Measurements from ENCODE around the gene XRRA1.

XRRA1 gene

DNA sequence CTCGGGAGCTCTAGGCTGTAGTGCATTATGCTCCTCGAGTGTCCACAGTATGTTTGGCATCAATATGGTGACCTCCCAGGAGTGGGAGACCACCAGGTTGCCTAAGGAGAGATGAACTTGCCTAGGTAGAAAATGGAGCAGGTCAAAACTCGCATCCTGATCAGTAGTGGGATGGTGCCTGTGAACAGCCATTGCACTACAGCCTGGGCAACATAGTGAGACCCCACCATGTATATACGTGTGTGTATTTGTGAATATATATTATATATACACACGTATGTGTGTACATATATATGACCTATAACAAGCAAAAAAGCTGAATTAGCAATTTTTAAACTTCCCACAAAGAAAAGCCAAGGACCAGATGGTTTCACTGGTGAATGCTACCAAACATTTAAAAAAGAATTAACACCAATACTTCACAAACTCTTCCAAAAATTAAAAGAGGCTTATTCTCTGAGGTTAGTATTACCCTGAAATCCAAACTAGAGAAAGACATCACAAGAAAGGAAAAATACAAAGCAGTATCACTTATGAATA is 102.8 kb downstream of the XRRA1 start:
- TF ChIP-seq, protein P1, sequence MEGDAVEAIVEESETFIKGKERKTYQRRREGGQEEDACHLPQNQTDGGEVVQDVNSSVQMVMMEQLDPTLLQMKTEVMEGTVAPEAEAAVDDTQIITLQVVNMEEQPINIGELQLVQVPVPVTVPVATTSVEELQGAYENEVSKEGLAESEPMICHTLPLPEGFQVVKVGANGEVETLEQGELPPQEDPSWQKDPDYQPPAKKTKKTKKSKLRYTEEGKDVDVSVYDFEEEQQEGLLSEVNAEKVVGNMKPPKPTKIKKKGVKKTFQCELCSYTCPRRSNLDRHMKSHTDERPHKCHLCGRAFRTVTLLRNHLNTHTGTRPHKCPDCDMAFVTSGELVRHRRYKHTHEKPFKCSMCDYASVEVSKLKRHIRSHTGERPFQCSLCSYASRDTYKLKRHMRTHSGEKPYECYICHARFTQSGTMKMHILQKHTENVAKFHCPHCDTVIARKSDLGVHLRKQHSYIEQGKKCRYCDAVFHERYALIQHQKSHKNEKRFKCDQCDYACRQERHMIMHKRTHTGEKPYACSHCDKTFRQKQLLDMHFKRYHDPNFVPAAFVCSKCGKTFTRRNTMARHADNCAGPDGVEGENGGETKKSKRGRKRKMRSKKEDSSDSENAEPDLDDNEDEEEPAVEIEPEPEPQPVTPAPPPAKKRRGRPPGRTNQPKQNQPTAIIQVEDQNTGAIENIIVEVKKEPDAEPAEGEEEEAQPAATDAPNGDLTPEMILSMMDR (IDR thresholded peaks at IDR 0.05), result no peak
- H3K4me3 ChIP-seq, result no peak overlapping the region
- H3K27ac ChIP-seq, result no peak overlapping the region
- no peak for DNase-seq (ENCODE audit: low spot score)

DNA sequence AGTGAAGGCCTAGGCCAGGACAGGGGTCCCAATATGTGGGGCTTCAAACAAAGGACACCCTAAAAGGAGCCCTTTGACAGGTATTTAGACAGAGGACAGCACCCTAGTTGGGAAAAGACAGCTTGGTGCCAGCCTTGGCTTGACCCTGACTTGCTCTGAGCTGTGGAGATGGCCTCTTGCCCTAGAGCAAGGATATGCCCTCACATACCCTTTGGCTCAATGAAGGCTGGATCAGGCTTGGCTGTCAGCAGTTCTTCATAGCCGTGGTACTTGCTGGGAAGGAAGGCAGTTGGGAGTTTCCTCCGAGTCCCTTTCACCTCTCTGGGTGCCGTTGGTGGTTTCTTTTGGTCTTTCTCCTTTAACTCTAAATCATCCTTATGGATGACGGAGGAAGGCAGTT is 104.0 kb downstream of the XRRA1 start:
- no peak overlapping the region for H3K27ac ChIP-seq
- no peak for DNase-seq (ENCODE audit: low spot score)
- H3K4me3 ChIP-seq, result no peak overlapping the region
- TF ChIP-seq, protein P1 (IDR thresholded peaks at IDR 0.05), result no peak

- Histone ChIP-seq H3K4me3 (no peak overlapping the region), H3K27ac (no peak overlapping the region)
- DNase-seq (ENCODE audit: low spot score), result no peak
- TF ChIP-seq, protein P1 (IDR thresholded peaks at IDR 0.05), result no peak
Observed at GRCh38 chr11:74844072-74844471, 104.8 kb downstream of the XRRA1 start.

DNA sequence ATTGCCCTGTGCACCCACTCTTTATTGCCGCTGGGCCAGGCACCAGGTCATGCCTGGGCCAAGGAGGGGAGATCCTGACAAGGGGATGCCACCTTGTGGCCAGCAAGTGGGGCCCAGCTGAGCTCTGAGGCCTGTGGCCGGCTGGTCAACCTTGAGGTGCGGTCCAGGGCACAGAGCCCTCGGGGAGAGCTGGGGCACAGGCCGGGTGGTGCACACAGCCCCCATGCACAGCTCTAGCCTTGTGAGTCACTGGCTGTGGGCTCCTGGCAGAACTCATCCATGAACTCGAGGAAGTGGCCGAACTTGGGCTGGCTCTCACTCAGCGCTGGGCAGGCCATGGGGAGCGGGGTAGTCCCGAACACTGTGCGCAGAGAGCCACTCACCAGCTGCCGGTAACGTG is 105.9 kb downstream of the XRRA1 start:
- H3K27ac ChIP-seq, result no peak overlapping the region
- TF ChIP-seq, protein P1 (IDR thresholded peaks at IDR 0.05), result no peak
- DNase-seq (ENCODE audit: low spot score), result no peak
- no peak overlapping the region for H3K4me3 ChIP-seq

GRCh38 chr11:74840486-74840885 is 108.4 kb downstream of the XRRA1 start:
- no peak overlapping the region for H3K27ac ChIP-seq
- H3K4me3 ChIP-seq, result no peak overlapping the region
- TF ChIP-seq, protein P1 (IDR thresholded peaks at IDR 0.05), result no peak
- DNase-seq (ENCODE audit: low spot score), result no peak

DNA sequence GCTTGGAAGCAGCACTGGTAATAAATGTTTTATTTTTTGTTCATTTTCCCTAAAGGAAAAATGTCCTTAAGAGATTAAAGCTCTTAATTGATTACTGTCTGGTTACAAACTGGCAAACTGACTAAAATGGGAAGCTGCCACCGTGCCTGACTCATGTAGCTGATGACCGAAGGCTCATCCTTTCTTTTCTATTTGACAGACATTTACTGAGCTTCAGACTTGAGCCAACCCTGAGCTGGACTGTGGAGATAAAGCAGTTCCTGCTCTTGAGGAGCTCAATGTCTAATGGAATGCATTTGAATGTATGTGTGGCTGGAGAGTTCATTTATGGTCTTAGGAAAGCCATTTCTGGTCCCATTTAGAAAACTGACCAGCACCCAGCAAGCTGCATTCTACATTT is 108.9 kb downstream of the XRRA1 start:
- TF ChIP-seq, protein P1 (IDR thresholded peaks at IDR 0.05), result no peak
- Histone ChIP-seq H3K27ac (no peak overlapping the region), H3K4me3 (no peak overlapping the region)
- DNase-seq (ENCODE audit: low spot score), result no peak

DNA sequence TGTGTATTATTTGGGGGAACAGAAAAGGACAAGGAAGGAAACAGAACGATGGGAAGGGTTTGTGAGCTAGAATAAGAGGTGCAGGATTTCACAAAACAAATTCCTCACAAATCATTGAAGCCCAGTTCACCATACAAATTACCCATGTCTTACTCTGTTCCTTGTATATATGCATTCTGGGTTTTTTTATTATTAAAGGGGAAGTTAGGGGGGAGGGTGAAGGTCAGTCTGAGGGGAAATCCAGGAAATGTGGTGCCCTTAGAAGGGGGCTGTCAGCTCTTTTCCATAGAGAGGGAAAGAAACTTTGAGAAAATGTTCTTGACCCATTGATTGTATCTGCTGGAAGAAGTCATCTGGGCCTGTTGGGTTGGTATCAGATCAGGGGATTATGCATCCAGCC is 109.4 kb downstream of the XRRA1 start:
- H3K4me3 ChIP-seq, result no peak overlapping the region
- no peak overlapping the region for H3K27ac ChIP-seq
- no peak for DNase-seq (ENCODE audit: low spot score)
- TF ChIP-seq, protein P1 (IDR thresholded peaks at IDR 0.05), result no peak

Measured in coronary artery (tissue), 2 donors.